ENCODE data around the gene NTSR1.

NTSR1 gene

DNA sequence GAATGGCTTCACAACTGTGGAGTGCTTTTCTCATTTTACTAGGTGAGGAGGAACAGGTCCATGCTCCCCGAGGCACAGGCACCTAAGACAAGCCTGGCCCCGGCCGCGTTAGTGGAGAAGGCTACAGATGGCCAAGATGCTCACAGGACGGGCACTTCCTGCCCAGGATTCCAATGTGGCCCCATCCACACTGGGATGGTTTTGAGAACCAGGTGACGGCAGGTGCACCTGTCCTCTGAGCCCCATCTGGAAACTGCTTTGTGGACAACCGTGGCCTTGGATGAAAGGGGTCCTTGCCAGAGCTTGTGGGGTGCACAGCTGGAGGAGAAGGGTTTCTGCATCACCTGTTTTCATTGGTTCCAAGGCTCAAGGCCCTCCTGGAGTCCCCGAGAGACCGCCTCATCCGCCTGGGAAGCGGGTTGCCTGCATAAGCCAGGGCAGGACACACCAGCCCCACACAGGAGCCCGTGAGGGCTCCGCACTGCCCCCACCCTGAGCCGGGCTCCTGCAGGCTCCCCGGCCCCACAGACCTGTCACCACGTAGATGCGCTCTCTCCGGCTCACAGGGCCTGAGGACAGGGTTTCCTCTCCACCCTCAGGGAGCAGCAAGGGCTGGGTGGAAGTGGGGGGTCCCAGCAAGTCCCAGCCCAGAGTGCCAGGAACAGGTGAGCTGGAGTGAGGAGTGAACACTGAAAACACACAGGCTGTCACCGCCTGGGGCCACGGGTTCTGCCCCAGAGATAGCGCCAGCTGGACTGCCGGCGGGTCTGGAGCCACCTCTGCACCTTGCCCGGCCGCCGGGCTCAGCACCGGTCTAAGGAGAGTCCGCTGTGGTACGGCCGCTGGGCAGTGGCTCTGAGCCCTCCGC is 18.3 kb downstream of the NTSR1 start:
- no peak for DNase-seq

DNA sequence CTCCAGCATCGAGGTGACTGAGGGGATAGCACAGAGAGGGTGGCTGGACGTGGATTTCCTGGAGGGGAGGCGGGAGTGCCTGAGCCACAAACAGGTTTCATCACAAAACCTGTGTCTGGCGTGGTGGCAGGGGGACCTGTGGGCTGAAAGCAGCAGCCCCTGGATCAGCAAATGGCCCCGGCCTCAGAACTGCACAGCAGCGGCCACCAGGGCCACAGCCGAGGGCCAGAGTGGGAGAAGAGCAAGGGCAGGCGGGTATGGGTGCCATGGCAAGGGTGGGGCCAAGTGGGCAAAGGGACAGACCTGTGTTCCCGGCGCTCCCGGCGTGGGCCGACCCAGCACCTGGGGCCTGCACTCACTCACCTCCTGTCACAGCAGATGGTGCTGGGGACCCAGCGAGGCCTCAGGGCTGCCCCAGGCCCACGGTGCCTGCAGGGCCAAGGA is 19.0 kb downstream of the NTSR1 start:
- no peak for DNase-seq

DNA sequence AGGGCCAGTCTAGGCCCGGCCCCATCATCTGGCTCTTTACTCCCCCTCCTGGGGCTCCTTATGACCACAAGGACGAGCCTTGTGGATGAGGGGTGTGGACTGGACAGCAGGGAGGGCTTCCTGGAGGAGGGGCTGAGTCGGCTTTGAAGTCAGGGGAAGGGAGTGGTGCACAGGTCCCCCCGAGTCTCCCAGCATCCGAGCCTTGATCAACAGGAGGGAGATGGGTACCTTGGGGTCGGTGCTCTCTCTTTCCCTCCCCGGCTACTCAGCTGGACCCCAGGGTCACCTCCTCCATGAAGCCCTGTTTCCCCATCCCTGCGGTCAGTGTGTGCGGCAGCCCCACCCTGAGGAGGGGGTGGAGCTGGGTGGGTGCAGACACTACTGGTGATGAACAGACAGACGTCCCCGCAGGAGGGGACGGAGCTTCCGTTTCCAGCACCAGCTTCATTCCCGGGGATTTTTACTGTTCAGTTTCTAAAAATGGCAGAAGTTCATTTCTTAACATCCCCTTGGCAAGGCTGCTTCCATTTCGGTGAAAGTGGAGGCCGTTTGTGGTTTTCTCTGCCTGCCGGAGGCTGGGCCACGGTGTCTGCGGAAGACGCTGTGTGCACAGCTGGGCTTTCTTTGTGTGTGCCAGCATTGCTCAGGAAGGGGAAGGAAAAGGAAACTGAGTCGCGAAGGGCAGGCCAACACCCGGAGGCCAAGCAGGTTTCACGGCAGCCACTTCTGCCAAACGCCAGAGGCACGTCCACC is 19.6 kb downstream of the NTSR1 start:
- no peak for DNase-seq

DNA sequence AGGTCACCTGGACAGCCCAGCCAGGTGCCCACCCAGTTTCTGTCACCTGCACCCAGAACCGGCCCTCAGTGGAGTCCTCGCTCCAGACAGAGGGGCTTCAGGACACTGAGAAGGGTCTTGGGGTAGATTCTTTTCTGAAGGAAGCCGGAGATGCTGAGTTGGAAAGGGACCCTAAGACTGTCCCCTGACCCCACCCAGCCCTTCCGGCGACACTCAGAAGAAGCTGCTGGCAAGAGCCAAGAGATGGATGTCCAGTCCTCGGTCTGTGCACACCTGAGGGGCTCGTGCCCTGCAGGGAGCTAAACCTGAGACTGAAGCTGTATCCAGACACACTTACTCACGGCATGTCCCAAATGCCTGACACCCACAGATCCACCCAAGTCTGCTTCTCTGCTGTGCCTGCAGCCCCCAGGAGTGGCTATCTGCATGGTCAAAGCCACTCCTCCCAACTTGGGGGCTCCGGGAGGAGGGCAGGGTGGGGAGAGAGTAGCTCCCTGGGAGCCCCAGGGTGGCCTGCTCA is 20.2 kb downstream of the NTSR1 start:
- DNase-seq = no peak

DNA sequence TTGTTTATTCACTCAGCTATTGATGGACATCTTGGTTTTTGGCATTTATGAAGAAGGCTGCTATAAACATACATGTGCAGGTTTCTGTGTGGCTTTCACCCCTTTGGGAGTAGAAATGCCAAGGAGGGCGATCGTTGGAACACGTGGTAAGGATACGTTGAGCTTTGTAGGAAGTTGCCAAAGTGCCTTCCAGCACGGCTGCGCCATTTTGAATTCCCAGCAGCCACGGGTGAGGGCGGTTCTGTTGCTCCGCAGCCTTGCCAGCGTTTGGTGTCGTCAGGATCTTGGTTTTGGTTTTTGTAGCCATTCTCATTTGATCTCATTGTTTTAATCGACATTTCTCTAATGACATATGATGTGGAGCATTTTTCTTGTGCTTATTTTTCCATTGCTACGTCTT is 21.8 kb downstream of the NTSR1 start:
- no peak for DNase-seq

DNA sequence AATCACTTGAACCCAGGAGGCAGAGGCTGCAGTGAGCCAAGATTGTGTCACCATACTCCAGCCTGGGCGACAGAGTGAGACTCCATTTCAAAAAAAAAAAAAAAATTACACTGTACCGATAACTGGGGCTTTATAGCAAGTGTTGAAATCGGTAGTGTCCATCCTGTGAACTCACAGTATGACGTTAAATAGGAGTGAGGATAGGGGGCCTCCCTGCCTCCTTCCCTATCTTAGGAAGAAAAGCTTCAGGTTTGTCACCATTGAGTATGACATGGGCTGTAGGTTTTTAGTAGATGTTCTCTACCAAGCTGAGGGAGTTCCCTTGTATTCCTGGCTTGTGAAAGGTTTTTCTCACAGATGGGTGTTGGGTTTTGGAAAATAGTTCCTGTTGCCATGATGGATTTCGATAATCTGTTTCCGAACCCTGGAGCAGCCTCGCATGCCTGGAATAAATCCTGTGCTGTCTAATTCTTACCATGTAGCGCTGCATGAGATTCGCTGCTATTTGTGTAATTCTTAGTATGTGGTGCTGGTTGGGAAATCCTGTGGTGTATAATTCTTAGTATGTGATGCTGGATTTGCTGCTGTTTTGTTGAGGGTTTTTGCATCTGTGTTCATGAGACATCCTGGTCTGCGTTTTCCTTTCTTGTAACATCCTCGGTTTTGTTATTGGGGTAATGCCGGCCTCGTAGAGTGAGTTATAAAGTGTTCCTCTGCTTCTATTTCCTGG is 23.6 kb downstream of the NTSR1 start:
- DNase-seq = no peak

DNA sequence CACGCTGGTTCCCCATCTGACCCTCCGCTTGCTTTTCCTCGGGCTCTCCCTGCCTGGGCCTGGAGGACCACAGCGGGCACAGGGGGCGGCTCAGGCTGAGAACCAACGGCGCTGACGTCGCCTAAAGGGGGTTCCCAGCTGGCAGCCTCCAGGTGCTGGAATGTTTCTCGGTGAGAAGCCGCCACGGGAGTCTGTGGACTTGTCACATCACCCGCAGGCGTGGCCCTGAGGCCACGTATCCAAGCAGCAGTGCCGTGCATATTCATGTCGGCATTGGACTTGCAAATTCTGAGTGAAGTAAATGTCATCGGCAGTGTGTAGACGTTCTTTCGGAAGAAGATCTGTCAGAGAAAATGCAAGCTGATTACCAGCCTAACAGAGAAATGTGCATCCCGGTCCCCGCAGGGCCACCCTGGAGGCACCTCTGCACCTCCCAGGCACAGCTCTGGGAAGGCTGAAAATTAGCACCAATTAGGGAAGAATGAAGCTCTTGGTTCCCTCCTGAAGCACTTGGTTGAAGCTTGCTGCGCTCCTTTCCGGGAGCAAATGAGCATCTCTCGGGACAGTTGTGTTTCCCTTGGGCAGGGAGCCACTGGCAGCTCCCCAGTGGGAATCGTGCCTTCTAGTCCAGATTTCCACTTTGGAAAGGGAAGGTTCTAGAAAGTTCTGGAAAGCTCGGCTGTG is 24.3 kb downstream of the NTSR1 start:
- DNase-seq = no peak

DNA sequence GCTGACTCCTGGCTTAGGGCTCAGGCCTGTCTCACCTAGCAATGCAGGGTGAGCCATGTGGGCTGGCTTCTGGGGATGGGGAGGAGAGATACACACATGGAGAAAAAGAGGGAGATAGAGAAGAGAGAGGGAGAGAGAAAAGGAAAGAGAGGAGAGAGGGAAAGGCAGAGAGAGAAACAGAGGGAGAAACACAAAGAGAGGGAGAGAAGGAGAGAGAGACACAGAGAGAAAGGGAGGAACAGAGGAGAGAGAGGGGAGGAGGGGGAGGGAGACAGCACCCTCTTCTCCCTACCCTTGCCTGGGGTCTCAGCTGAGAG is 24.8 kb downstream of the NTSR1 start:
- no peak for DNase-seq

DNA sequence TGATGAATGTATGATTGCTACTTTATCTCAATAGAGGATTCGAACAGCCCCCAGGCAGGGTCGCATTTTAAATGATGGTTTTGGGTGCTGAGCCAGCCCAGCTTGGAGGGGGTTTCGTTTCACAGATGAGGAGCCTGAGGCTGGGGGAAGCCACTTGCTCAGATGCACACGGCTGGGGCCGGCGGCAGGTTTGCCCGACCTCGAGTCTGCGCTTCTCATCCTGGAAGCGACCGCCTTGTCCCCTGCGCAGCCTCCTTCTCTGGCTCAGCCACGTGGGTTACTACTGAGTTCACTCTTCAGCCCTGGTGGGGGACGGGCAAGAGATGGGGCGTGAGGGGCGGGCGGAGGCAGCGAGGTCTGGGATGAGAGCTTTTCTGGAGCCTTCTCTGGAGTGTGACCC is 25.3 kb downstream of the NTSR1 start:
- DNase-seq = no peak

DNA sequence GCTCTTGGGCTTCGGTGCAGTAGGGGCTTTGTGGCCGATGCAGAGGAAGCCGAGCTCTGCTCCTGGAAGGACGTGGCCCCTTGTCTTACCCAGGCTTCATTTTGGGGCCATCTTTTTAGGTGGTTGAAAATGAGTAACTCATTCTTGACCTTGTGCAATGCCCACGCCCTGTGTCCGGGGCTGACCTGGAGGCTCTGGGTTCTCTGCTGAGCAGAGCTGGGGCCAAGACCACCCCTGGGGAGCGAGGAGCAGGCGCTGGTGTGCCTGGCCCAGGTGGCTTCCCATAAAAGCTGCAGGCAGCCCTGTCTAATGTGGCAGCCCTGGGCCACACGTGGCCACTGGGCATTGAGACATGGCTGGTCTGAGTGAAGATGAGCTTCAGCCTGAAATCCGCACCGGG is 25.7 kb downstream of the NTSR1 start:
- no peak for DNase-seq

DNA sequence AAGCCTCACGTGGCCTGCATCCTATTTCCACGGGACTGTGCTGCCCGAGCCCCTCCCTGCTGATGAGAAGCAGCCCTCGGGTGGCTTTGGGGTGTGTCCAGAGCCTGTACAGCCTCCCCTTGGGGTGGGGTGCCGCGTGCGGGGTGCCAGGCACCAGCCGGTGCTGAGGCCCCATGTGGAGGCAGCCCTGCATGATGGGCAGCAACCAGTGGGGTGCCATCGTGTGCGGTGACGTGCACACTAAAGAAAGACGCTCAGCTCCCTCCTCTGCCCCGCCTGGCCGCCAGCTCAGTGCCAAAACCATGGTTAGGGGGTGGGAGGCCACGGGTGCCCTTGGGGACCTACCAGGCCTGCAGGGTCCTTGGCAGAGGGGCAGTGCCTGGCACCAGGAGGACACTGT is 26.2 kb downstream of the NTSR1 start:
- DNase-seq = no peak

DNA sequence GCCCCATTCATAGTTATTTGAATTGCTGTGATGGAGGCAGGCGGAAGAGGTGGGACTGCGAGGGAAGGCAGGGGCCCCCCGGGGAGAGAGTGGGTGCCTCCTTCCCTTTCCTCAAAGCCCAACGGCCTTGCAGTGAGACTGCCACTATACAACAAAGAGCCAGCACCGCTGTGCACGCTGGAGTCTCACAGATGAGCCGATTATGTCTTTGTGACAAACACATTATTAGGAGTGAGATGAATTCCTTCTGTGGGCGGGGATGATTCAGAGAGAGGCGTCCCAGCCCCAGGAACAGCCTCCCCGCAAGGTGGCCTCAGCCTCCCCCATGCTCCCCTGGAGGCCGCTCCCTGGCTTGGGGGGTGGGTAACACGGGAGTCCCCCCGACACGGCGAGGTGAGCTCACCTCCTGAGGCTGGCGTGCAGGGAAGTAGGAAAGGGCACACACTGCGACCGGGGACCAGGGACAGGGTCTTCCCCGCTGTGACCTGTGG is 26.7 kb downstream of the NTSR1 start:
- DNase-seq = no peak

DNA sequence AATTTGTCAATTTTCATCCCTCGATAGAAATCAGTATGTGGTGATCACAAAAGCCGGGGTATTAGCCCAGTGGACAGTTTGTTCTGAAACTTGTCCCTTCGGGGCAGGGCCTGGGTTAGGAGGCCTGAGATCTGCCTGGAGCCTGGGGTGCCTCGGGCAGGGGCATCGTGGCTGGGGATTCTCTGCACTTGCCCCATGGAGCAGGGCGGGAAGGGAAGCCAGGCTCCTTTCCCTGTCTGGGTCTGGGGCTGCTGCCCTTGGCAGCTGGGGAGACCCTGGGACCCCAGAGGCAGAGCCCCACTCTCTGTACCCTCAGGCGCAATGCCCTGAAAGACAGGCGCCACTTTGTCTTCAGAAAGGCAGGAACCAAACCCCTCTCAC is 27.4 kb downstream of the NTSR1 start:
- no peak for DNase-seq

DNA sequence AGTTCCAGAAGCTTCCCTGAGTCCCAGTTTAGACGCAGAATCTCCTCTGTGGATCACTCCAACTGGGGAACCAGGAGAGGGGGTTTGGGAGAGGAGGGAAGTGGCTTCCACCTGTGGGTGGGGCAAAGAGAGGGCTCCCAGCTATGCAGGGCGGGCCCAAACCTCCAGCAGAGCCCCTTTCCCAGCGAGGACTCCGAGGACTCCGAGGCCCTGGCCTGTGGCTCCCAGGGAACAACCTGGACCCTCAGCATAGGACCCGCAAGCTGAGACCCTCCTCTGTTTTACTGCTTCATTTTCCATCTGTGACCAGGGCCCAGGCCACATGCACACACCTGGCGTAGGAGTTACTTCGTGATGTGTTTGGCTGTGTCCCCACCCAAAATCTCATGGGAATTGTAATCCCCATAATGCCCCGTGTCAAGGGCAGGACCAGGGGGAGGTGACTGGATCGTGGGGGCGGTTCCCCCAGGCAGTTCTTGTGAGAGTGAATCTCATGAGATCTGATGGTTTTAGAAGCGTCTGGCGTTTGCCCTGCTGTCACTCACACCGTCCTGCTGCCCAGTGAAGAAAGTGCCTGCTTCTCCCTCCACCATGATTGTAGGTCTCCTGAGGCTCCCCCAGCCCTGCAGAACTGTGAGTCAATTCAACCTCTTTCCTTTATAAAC is 27.9 kb downstream of the NTSR1 start:
- DNase-seq = no peak

DNA sequence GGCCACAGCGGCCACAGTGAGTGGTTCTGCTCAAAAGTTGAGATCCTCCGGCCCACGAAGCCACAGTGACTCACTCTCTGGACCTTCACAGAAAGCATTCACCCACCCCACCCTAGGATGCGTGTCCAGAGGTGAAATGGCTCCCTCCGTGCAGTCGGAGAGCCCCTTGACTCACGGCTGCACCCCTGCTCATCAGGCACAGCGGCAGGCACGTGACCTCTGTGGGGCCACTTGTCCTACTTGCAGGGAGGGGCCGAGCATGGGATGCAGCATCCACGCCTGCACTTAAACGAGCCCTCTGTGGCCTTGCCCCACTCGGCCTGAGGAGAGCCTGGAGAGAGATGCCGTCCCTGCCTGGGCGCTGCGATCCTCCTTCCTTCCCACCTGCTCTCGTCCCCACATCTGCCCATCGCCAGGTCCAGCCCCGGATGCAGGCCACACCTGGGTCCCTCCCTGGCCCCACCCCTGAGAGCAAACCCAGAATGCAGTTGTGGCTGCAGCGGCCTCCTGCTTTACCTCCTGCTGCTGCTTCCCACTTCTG is 28.7 kb downstream of the NTSR1 start:
- DNase-seq = no peak

DNA sequence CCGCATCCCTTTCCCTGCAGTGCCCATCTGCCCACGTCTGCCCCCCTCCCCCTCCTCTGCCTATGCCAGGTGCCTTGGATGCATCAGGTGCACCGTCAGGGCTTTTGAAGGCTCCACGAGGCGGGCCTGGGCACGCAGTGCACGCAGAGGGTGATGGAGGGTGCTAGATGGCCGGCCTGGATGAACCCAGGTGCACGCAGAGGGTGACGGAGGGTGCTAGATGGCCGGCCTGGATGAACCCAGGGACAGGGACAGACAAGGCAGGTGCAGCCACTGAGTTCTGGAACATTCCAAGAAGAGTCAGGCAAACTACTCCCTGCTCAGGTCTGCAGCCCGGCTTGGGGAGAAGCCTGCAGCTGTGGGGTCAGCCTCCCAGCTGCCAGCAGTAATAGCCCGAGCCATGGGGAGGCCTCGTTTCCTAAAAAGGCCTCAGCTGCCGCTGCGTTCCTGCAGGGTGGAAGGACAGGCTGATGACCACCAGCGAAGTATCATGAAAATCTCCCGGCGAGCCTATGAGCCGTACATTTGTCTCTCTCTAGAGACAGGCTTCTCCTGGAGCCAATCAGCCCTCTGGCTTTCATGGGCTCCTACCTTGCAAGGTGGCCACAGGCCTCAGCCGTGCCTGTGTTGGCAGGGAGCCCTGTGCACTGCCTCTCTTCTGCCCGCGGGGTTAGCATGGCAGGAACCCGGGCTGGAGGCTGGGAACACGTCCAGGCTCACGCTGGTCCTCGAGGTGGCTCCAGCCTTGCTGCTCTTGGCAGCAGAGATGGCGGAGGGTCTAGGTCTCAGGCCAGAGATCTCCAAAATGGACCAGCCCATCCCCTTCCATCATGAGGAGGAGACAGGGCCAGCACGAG is 29.6 kb downstream of the NTSR1 start:
- DNase-seq = no peak

DNA sequence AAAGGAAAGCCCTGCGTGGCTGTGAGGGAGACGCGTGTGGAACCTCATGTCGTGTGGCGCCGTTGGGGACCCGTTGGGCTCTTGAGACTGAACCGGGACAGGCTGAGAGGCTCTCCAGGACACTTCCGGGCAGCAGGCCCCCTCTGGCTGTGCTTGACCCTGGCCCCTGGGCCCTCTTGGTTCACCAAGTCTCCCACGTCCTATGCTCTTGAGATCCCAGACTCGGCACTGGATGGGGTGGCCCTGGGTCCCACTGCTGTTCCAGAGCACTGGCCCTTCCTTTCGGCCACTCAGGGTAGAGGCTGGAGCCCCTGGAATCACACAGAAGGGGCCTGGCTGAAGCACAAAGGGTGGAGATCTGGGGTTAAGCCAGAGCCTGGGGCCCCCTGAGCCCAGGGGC is 30.4 kb downstream of the NTSR1 start:
- no peak for DNase-seq

DNA sequence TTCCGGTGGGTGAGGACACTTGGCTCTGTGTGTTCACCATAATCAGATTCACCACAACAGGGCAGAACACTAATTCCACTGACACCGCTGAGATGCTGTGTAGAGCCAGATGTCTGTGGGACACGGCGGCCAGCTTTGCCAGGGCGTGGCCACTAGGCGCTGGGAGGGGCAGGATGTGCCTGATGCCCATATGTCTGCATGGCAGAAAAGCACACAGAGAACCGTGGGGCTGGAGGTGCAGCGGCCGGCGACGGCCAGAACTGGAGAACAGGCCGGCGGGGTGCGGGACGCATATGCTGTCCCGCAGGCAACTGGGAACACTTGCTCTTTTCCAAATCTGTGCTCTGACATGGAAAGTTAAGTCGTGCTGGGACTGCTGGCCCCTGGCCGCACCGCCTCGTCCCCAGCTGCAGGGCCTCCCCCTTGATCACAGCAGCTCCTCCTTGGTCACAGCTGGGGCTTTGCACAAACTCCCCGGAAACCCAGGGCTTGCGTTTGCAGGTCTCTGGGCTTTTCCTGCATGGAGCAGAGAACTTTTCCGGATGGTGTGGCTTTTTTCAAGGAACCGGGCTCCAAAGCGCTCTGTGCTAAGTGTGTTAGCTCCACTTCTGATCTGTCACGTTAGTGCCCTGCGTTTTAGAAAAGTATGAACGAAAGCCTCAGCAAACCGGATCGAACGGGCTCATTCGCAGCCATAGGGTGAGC is 31.1 kb downstream of the NTSR1 start:
- peak in 2 of 4 experiments; percentile 29 to 40 for DNase-seq

DNA sequence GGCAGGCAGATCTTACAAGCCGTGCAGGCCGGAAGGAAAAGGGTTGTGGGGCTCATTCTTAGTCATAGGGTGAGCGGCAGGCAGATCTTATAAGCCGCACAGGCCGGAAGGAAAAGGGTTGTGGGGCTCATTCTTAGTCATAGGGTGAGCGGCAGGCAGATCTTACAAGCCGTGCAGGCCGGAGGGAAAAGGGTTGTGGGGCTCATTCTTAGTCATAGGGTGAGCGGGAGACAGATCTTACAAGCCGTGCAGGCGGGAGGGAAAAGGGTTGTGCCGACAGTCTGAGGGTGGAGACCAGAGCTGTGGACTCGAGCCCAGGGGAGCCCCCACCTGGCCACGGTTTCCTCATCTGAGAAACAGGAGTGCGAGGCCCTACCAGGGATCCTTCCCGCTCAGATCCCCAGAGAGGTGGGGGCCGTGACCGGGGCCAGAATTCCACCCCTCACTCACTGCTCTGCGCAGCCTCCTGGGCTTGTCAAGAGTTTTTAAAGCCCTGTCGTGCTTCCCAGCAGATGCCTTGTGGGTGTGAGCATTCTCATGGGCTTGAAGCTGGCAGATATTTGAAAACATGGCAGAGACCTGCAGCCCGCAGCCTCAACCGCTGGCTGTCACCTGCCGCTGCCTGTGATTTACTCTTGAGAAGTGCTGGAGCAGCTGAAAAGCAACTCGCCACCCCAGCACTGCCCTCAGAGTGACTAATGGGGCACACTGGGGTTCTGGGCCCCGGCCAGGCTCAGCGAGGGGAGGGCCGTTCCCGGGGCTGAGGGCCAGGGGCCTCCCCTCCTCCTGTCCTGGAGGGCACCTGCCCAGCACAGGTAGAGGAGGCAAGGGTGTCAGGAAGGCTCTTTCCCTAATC is 31.9 kb downstream of the NTSR1 start:
- peak; percentile 64 to 75 (median 74) for DNase-seq

Data from activated CD4-positive, CD25-positive, alpha-beta regulatory T cell (primary cell).